T-cell (primary cell): ENCODE measurements around the gene C8G. TPM values are rescaled to one million over a fixed set of nuclear protein-coding genes. Genes with fewer than 3 reads are reported as not detected.

ENCODE experiments used
- ATAC-seq, 4 experiments: fragments of 200-7000 bp in 3 of 4; fragments of 150-1000 bp in 1 of 4; cut with Tn5 transposase; replicated peaks in 1 of 4; 1 replicate in 3 of 4; 2 replicates in 1 of 4; pipeline ENCODE4 v1.10.0; 2021; ENCODE audit warnings: moderate library complexity in 3 of 4, mild to moderate bottlenecking in 2 of 4, moderate number of reproducible peaks in 1 of 4
- CTCF ChIA-PET, 2 donors: fragments of 300-600 bp; sonication (Branson Sonifier 250); formaldehyde crosslinking; loops; one replicate each; lab custom pipeline; 2022; ENCODE audit warnings: antibody characterized with exemption in 2 of 2; lab: Charles Lee
- POLR2A ChIA-PET, 2 donors: fragments of 300-600 bp; sonication (Branson Sonifier 250); formaldehyde crosslinking; loops; one replicate each; lab custom pipeline; 2022; ENCODE audit warnings: antibody characterized with exemption in 2 of 2; lab: Charles Lee
- DNase-seq, 35 experiments: peaks; one replicate each; pipeline versions ENCODE4 v3.0.0 to v3.0.0-alpha.2; 2013 to 2023
- H3K27ac ChIP-seq: one replicate; pipeline ENCODE4 v1.5.1; 2013; ENCODE audit warnings: low read length
- H3K27me3 ChIP-seq, 2 experiments: replicated peaks in 1 of 2; 1 replicate in 1 of 2; 2 replicates in 1 of 2; pipeline versions ENCODE4 v1.6.1 to v1.7.0; 2013; ENCODE audit warnings: low read length in 1 of 2, mixed read lengths in 1 of 2; ENCODE audit not compliant: control insufficient read depth in 2 of 2, insufficient read depth in 2 of 2; ENCODE audit errors: extremely low read depth in 1 of 2
- H3K36me3 ChIP-seq, 2 donors: 1 replicate in 1 of 2; 2 replicates in 1 of 2; pipeline versions ENCODE4 v1.6.1 to v1.7.0; 2013; ENCODE audit warnings: low read length in 1 of 2; ENCODE audit not compliant: control insufficient read depth in 2 of 2, insufficient read depth in 1 of 2; ENCODE audit errors: extremely low read depth in 1 of 2
- H3K4me1 ChIP-seq, 2 experiments: 1 replicate in 1 of 2; 2 replicates in 1 of 2; pipeline versions ENCODE4 v1.6.1 to v1.7.0; 2013; ENCODE audit warnings: low read length in 2 of 2, mixed read lengths in 1 of 2; ENCODE audit not compliant: insufficient read depth in 2 of 2, control insufficient read depth in 1 of 2; ENCODE audit errors: extremely low read depth in 1 of 2
- H3K4me3 ChIP-seq, 2 donors: 1 replicate in 1 of 2; 2 replicates in 1 of 2; pipeline versions ENCODE4 v1.5.1 to v1.7.0; 2013; ENCODE audit warnings: mild to moderate bottlenecking in 2 of 2, low read length in 1 of 2, moderate library complexity in 1 of 2; ENCODE audit not compliant: control insufficient read depth in 1 of 2; ENCODE audit errors: extremely low read depth in 1 of 2
- H3K9me3 ChIP-seq: 2 replicates; pipeline ENCODE4 v1.7.0; 2013
- H3K27ac Mint-ChIP-seq, 2 donors: one replicate each; pipeline ENCODE4 v1.8.0; 2020 to 2021; ENCODE audit warnings: mild to moderate bottlenecking in 2 of 2, mixed read lengths in 2 of 2
- H3K27me3 Mint-ChIP-seq, 2 donors: one replicate each; pipeline ENCODE4 v1.8.0; 2021 to 2022; ENCODE audit warnings: mixed read lengths in 2 of 2
- H3K36me3 Mint-ChIP-seq: one replicate; pipeline ENCODE4 v1.8.0; 2021; ENCODE audit warnings: mixed read lengths
- H3K4me1 Mint-ChIP-seq, 3 donors: one replicate each; pipeline ENCODE4 v1.8.0; 2020 to 2022; ENCODE audit warnings: mixed read lengths in 3 of 3, mild to moderate bottlenecking in 1 of 3
- H3K4me3 Mint-ChIP-seq, 3 donors: one replicate each; pipeline ENCODE4 v1.8.0; 2020 to 2022; ENCODE audit warnings: mild to moderate bottlenecking in 3 of 3, mixed read lengths in 3 of 3, moderate library complexity in 3 of 3
- H3K9me3 Mint-ChIP-seq, 3 donors: one replicate each; pipeline ENCODE4 v1.8.0; 2020 to 2022; ENCODE audit warnings: mixed read lengths in 3 of 3
- WGBS: methylation state at CpG from one replicate; pipeline ENCODE4 v1.1.5; 2013; ENCODE audit warnings: missing lambda C conversion rate; ENCODE audit not compliant: insufficient coverage; 5-methylcytosine and 5-hydroxymethylcytosine counted together
- total RNA-seq, 35 experiments: library from RNA in 6 of 35; stranded (reverse) in 6 of 35; fragments of 120-200 nt in 1 of 35; gene quantifications; one replicate each; pipeline versions ENCODE4 v1.2.1 to v1.2.4 and lab custom pipeline; 2013 to 2026

The C8G gene
- total RNA-seq, 5 donors from 2014 or later (not counting 1 experiment from before 2014, with no cell fraction given): 1.7 to 3.8 (median 3.2) TPM

DNA sequence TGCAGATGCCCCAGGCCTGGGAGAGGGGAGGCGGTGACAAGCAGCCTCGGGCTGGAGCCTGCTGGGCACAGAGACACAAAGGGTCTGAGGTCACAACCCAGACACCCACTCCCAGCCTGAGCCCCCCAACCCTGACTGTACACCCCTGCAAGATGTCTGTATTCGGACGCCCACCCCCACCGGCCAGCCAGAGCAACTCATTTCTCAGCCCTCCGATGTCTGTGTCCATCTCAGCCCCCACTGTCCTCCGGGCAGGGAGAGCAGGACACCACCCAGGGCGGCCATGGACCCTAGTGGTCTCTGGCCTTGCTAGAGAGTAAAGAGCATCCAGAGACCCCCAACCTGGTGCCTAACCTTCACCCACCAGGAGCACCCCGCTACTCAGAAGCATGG, 10.9 kb downstream of the C8G start:
- H3K27me3 Mint-ChIP-seq: no peaks in the 10 kb centered on the region
- ChIA-PET POLR2A (no interaction called here), CTCF (no interaction called here)
- no peaks in the 10 kb centered on the region for H3K9me3 ChIP-seq
- ATAC-seq (no peak), DNase-seq (no peak)
- peaks cover 0 to 2% (median 0%) of the 10 kb centered on the region in 3 donors for H3K9me3 Mint-ChIP-seq
- H3K4me1 ChIP-seq: peaks cover 1 to 39% of the 10 kb centered on the region in 2 experiments
- peaks cover 10 to 17% (median 16%) of the 10 kb centered on the region in 3 donors for H3K4me1 Mint-ChIP-seq
- no peak overlapping the region for H3K4me3 ChIP-seq
- H3K27ac Mint-ChIP-seq: peak overlapping the region in 1 of 2 donors; percentile 34
- no peaks in the 10 kb centered on the region for H3K36me3 ChIP-seq
- WGBS: 95% methylated on average over 6 of the region's 9 CpGs
- H3K4me3 Mint-ChIP-seq: no peak overlapping the region
- no peaks in the 10 kb centered on the region for H3K36me3 Mint-ChIP-seq
- no peak overlapping the region for H3K27ac ChIP-seq
- peaks cover 0 to 3% of the 10 kb centered on the region in 2 experiments for H3K27me3 ChIP-seq

GRCh38 chr9:136956604-136957003, 11.6 kb downstream of the C8G start:
- ChIA-PET CTCF (no interaction called here), POLR2A (no interaction called here)
- Histone ChIP-seq H3K27me3 (peaks cover 0 to 3% of the 10 kb centered on the region in 2 experiments), H3K9me3 (no peaks in the 10 kb centered on the region), H3K4me1 (peaks cover 2 to 43% of the 10 kb centered on the region in 2 experiments), H3K4me3 (no peak overlapping the region), H3K27ac (no peak overlapping the region), H3K36me3 (no peaks in the 10 kb centered on the region)
- Mint-ChIP-seq H3K27me3 (no peaks in the 10 kb centered on the region), H3K36me3 (no peaks in the 10 kb centered on the region), H3K27ac (no peak overlapping the region), H3K9me3 (peaks cover 0 to 2% (median 0%) of the 10 kb centered on the region in 3 donors), H3K4me3 (no peak overlapping the region), H3K4me1 (peaks cover 10 to 20% (median 17%) of the 10 kb centered on the region in 3 donors)
- WGBS: 100% methylated on average over 3 of the region's 4 CpGs
- no peak for DNase-seq
- no peak for ATAC-seq

DNA sequence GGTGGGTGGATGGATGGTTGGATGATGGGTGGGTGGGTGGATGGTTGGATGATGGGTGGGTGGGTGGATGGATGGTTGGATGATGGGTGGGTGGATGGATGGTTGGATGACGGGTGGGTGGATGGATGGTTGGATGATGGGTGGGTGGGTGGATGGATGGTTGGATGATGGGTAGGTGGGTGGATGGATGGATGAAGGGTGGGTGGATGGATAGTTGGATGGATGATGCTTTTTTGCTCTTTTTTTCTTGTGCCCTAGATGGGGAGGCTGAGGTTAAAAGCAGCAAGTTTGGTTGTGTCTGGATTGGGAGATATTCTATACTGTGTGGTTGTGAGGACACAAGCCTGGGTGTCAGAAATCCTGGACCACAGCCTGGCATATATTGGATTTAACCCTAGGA, 12.4 kb downstream of the C8G start:
- 100% methylated on average over 1 of the region's 1 CpG for WGBS
- CTCF ChIA-PET: no interaction called here
- H3K27me3 Mint-ChIP-seq: no peaks in the 10 kb centered on the region
- peaks cover 0 to 2% (median 0%) of the 10 kb centered on the region in 3 donors for H3K9me3 Mint-ChIP-seq
- Histone ChIP-seq H3K27ac (no peak overlapping the region), H3K36me3 (no peaks in the 10 kb centered on the region), H3K9me3 (no peaks in the 10 kb centered on the region), H3K27me3 (peaks cover 0 to 3% of the 10 kb centered on the region in 2 experiments), H3K4me3 (no peak overlapping the region), H3K4me1 (peaks cover 2 to 52% of the 10 kb centered on the region in 2 experiments)
- H3K4me3 Mint-ChIP-seq: no peak overlapping the region
- DNase-seq (no peak), ATAC-seq (no peak)
- POLR2A ChIA-PET: no interaction called here
- H3K27ac Mint-ChIP-seq: no peak overlapping the region
- H3K36me3 Mint-ChIP-seq: no peaks in the 10 kb centered on the region
- peaks cover 10 to 26% (median 20%) of the 10 kb centered on the region in 3 donors for H3K4me1 Mint-ChIP-seq

DNA sequence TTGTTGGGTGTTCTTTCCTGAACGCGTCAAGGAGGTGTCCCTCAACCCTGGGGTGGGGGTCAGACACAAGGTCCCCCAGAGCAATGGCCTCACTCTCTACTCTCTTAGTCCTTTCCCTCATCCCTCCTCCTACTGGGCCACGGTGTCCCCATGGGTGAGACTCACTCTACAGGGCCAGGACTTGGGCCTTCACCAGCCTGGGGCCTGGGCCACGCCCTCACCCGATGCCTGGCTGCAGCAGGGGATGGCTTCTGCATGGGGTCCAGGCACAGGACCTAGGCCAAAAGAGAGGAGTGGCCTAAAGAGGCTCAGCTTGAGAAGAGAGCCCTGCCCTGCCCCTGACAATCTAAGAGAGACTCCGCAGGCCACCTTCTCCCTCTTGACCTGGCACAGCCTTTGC, 12.9 kb downstream of the C8G start:
- H3K4me1 ChIP-seq: peaks cover 2 to 56% of the 10 kb centered on the region in 2 experiments
- CTCF ChIA-PET: no interaction called here

DNA sequence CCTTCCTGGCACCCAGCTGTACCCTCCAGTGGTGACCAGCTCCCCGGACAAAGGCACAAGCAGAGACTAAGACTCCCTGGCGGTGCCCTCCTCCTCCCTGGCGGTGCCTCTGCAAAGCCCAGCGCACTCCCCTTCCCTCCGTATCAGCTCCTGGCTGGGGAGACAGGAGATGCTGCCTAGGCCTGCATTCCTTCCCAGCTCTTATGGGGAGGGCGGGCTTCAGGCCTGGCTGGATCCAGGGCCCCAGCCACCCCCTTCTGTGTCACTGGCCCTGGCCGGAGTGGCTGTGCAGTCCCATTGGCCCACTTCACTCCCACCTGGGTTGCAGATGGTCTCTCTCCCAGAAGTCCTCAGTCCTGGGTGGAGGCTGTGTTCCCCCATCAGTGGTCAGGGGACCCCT, 13.4 kb downstream of the C8G start:
- WGBS: 96% methylated on average over 4 of the region's 7 CpGs
- POLR2A ChIA-PET: no interaction called here

More for the DNA sequence above, 12.9 kb downstream of the C8G start:
- Mint-ChIP-seq H3K27ac (no peak overlapping the region), H3K27me3 (no peaks in the 10 kb centered on the region), H3K9me3 (peaks cover 0 to 2% (median 0%) of the 10 kb centered on the region in 3 donors), H3K4me1 (peaks cover 10 to 30% (median 24%) of the 10 kb centered on the region in 3 donors), H3K36me3 (no peaks in the 10 kb centered on the region), H3K4me3 (no peak overlapping the region)
- Histone ChIP-seq H3K9me3 (no peaks in the 10 kb centered on the region), H3K36me3 (no peaks in the 10 kb centered on the region), H3K4me3 (no peak overlapping the region), H3K27ac (no peak overlapping the region), H3K27me3 (peaks cover 0 to 3% of the 10 kb centered on the region in 2 experiments)
- POLR2A ChIA-PET: no interaction called here
- WGBS: 93% methylated on average over 4 of the region's 6 CpGs
- DNase-seq: no peak
- no peak for ATAC-seq

GRCh38 chr9:136958898-136959850, 14.1 kb downstream of the C8G start:
- no peak overlapping the region for H3K4me3 ChIP-seq
- H3K36me3 ChIP-seq: no peaks in the 10 kb centered on the region
- CTCF ChIA-PET: no interaction called here
- peak overlapping the region; percentile 69 for H3K27ac ChIP-seq
- H3K4me1 ChIP-seq: peaks cover 2 to 69% of the 10 kb centered on the region in 2 experiments
- peak overlapping the region in 1 of 3 donors; percentile 62 for H3K4me3 Mint-ChIP-seq
- peaks cover 0 to 3% of the 10 kb centered on the region in 2 experiments for H3K27me3 ChIP-seq
- no peaks in the 10 kb centered on the region for H3K9me3 ChIP-seq
- H3K27me3 Mint-ChIP-seq: no peaks in the 10 kb centered on the region
- peak overlapping the region; percentile 27 to 92 for H3K27ac Mint-ChIP-seq
- peaks cover 0 to 2% (median 0%) of the 10 kb centered on the region in 3 donors for H3K9me3 Mint-ChIP-seq
- DNase-seq (no peak), ATAC-seq (no peak)
- WGBS: 88% methylated on average over 22 of the region's 28 CpGs
- POLR2A ChIA-PET: interaction anchor here in 1 of 2 donors (0.6 kb wide), 1 partner anchor 208 kb away, joined by 7 read pairs; no protein-coding TSS in a partner anchor
- H3K4me1 Mint-ChIP-seq: peaks cover 10 to 35% (median 29%) of the 10 kb centered on the region in 3 donors
- H3K36me3 Mint-ChIP-seq: no peaks in the 10 kb centered on the region

More for the DNA sequence above, 13.4 kb downstream of the C8G start:
- Histone ChIP-seq H3K27ac (peak overlapping the region; percentile 69), H3K4me3 (no peak overlapping the region), H3K36me3 (no peaks in the 10 kb centered on the region), H3K4me1 (peaks cover 2 to 62% of the 10 kb centered on the region in 2 experiments), H3K9me3 (no peaks in the 10 kb centered on the region), H3K27me3 (peaks cover 0 to 3% of the 10 kb centered on the region in 2 experiments)
- Mint-ChIP-seq H3K9me3 (peaks cover 0 to 2% (median 0%) of the 10 kb centered on the region in 3 donors), H3K27me3 (no peaks in the 10 kb centered on the region), H3K36me3 (no peaks in the 10 kb centered on the region), H3K4me3 (no peak overlapping the region), H3K4me1 (peaks cover 10 to 35% (median 29%) of the 10 kb centered on the region in 3 donors), H3K27ac (peak overlapping the region; percentile 27 to 52)
- no peak for DNase-seq
- CTCF ChIA-PET: no interaction called here
- ATAC-seq: no peak
